ENCODE results near the gene PAX7. TPM values are rescaled to one million over a fixed set of nuclear protein-coding genes. Genes with fewer than 3 reads are reported as not detected.

The PAX7 gene
- total RNA-seq, 2 donors from 2014 or later, result not detected

- Histone ChIP-seq H3K4me3 (no peak overlapping the region), H3K4me1 (no peaks in the 10 kb centered on the region), H3K9ac (ENCODE audit: low read depth in 2 of 2, low read length in 2 of 2) (no peak overlapping the region), H3K27me3 (no peaks in the 10 kb centered on the region), H3K36me3 (no peaks in the 10 kb centered on the region), H3K9me3 (no peaks in the 10 kb centered on the region), H3K27ac (no peak overlapping the region)
- no peak for DNase-seq
- intact Hi-C loops (cut with DNase I), result no loop called here
- no peak for TF ChIP-seq CTCF (IDR thresholded peaks at IDR 0.05)
Observed at GRCh38 chr1:18792747-18793146, 162.1 kb downstream of the PAX7 start.

- Histone ChIP-seq H3K36me3 (no peaks in the 10 kb centered on the region), H3K4me3 (no peak overlapping the region), H3K4me1 (no peaks in the 10 kb centered on the region), H3K27ac (no peak overlapping the region), H3K9me3 (no peaks in the 10 kb centered on the region), H3K9ac (ENCODE audit: low read depth in 2 of 2, low read length in 2 of 2) (no peak overlapping the region), H3K27me3 (no peaks in the 10 kb centered on the region)
- intact Hi-C loops (cut with DNase I), result no loop called here
- DNase-seq, result no peak
- TF ChIP-seq CTCF (IDR thresholded peaks at IDR 0.05), result no peak
Observed at GRCh38 chr1:18793164-18793563, 162.5 kb downstream of the PAX7 start.

- intact Hi-C loops (cut with DNase I), result no loop called here
- DNase-seq, result no peak
- H3K36me3 ChIP-seq, result no peaks in the 10 kb centered on the region
- H3K4me1 ChIP-seq, result no peaks in the 10 kb centered on the region
- H3K27me3 ChIP-seq, result no peaks in the 10 kb centered on the region
- no peak overlapping the region for H3K4me3 ChIP-seq
- H3K9me3 ChIP-seq, result no peaks in the 10 kb centered on the region
- no peak overlapping the region for H3K27ac ChIP-seq
- H3K9ac ChIP-seq (ENCODE audit: low read depth in 2 of 2, low read length in 2 of 2), result no peak overlapping the region
- TF ChIP-seq CTCF (IDR thresholded peaks at IDR 0.05), result no peak
Observed at GRCh38 chr1:18794051-18794450, 163.4 kb downstream of the PAX7 start.

- no peak overlapping the region for H3K9ac ChIP-seq (ENCODE audit: low read depth in 2 of 2, low read length in 2 of 2)
- H3K36me3 ChIP-seq, result no peaks in the 10 kb centered on the region
- intact Hi-C loops (cut with DNase I), result no loop called here
- no peak overlapping the region for H3K4me3 ChIP-seq
- DNase-seq, result no peak
- no peaks in the 10 kb centered on the region for H3K27me3 ChIP-seq
- no peaks in the 10 kb centered on the region for H3K9me3 ChIP-seq
- H3K4me1 ChIP-seq, result no peaks in the 10 kb centered on the region
- no peak overlapping the region for H3K27ac ChIP-seq
- no peak for TF ChIP-seq CTCF (IDR thresholded peaks at IDR 0.05)
Observed at GRCh38 chr1:18794561-18794960, 163.9 kb downstream of the PAX7 start.

GRCh38 chr1:18795002-18795689 is 164.5 kb downstream of the PAX7 start:
- H3K9me3 ChIP-seq, result no peaks in the 10 kb centered on the region
- H3K27ac ChIP-seq, result no peak overlapping the region
- H3K36me3 ChIP-seq, result no peaks in the 10 kb centered on the region
- TF ChIP-seq CTCF (IDR thresholded peaks at IDR 0.05), result no peak
- H3K4me3 ChIP-seq, result no peak overlapping the region
- H3K27me3 ChIP-seq, result no peaks in the 10 kb centered on the region
- no peaks in the 10 kb centered on the region for H3K4me1 ChIP-seq
- no peak for DNase-seq
- H3K9ac ChIP-seq (ENCODE audit: low read depth in 2 of 2, low read length in 2 of 2), result no peak overlapping the region
- intact Hi-C loops (cut with DNase I), result no loop called here

Measured in colonic mucosa (tissue), 4 donors.